Brain pericyte (primary cell): ENCODE data around the gene GNL1.
"Not testable (repeated sequence)": the region's sequence is repeated elsewhere in the genome, so short reads cannot be mapped to it uniquely, and the experiment has no call there.

ENCODE experiments used
- DNase-seq: peaks from one replicate; pipeline ENCODE4 v3.0.0-alpha.2; 2012; ENCODE audit warnings: low read depth, low spot score

The GNL1 gene

GRCh38 chr6:30498705-30499104 lies 57.6 kb downstream of the GNL1 start:
- DNase-seq = not testable (repeated sequence)

GRCh38 chr6:30497714-30498113 lies 58.6 kb downstream of the GNL1 start:
- no peak for DNase-seq

DNA sequence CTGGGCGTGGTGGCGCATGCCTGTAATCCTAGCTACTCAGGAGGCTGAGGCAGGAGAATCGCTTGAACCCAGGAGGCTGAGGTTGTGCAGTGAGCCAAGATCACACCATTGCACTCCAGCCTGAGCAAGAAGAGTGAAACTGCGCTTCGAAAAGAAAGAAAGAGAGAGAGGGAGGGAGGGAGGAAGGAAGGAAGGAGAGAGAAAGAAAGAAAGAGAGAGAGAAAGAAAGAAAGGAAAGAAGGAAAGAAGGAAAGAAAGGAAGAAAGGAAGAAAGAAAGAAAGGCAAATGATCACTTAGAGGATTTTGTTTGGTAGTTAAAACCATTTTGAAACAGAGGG lies 59.1 kb downstream of the GNL1 start:
- not testable (repeated sequence) for DNase-seq

- DNase-seq = no peak
These were observed 60.3 kb downstream of the GNL1 start for GRCh38 chr6:30495993-30496392.

DNA sequence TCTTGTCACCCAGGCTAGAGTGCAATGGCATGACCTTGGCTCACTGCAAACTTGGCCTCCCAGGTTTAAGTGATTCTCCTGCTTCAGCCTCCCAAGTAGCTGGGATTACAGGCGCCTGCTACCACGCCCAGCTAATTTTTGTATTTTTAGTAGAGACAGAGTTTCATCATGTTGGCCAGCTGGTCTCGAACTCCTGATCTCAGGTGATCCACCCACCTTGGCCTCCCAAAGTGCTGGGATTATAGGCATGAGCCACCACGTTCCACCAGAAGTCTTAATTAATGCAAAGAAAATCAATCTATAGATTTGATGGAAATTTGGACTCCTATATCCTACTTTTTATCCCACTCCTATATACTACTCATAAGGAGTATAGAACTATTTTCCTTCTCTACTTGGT lies 61.2 kb downstream of the GNL1 start:
- DNase-seq = not testable (repeated sequence)

DNA sequence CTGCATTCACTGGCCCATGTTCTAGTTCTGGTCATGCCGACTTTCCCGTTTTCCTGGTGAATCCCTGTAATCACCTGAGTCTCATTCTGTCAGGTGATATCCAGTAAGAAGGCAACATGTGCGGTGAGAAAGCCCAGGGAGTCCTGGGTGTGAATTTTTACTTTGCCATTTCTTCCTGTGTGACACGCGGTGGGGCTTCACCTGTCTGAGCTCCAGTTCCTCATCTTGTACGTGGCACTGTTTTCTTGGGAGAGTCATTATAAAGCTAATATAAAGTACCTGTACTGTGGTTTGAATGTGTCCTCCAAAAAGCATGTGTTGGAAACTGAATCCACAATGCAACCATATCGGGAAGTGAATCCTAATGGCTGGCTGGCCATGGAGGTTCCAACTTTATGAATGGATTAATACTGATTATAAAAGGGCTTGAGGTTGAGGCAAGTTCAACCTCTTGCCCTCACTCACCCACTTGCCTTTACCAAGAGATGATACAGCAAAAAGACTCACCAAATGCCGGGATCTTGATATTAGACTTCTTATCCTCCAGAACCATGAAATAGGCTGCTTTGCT lies 61.9 kb downstream of the GNL1 start:
- DNase-seq = no peak

GRCh38 chr6:30493643-30494250 lies 62.5 kb downstream of the GNL1 start:
- DNase-seq = no peak

GRCh38 chr6:30491991-30492952 lies 64.0 kb downstream of the GNL1 start:
- DNase-seq = no peak
